HUES64 (cell line): Measurements from ENCODE around the gene SORCS3.
"Not testable (repeated sequence)": the region's sequence is repeated elsewhere in the genome, so short reads cannot be mapped to it uniquely, and the experiment has no call there.

Experiments used
- H3K27ac ChIP-seq: 2 replicates; pipeline ENCODE4 v1.7.0; 2013; ENCODE audit warnings: low read depth, low read length, inconsistent platforms
- H3K27me3 ChIP-seq: 2 replicates; pipeline ENCODE4 v1.6.1; 2013; ENCODE audit warnings: mild to moderate bottlenecking, low read length; ENCODE audit not compliant: insufficient read depth
- H3K36me3 ChIP-seq: 2 replicates; pipeline ENCODE4 v1.6.1; 2013; ENCODE audit warnings: mild to moderate bottlenecking, low read length; ENCODE audit not compliant: insufficient read depth
- H3K4me1 ChIP-seq: 2 replicates; pipeline ENCODE4 v1.6.1; 2013; ENCODE audit warnings: mild to moderate bottlenecking, low read length, moderate library complexity; ENCODE audit not compliant: insufficient read depth
- H3K4me3 ChIP-seq: 2 replicates; pipeline ENCODE4 v1.5.1; 2013; ENCODE audit warnings: mild to moderate bottlenecking, low read length, moderate library complexity
- H3K9ac ChIP-seq: 2 replicates; pipeline ENCODE4 v1.6.1; 2013; ENCODE audit warnings: mild to moderate bottlenecking, low read depth, low read length
- H3K9me3 ChIP-seq: 2 replicates; pipeline ENCODE4 v1.6.1; 2013; ENCODE audit warnings: low read depth, low read length; ENCODE audit not compliant: insufficient read depth
- WGBS: fragments of 150-250, 120-280 bp; methylation state at CpG from one replicate; pipeline ENCODE4 v1.1.7; 2013; ENCODE audit warnings: missing lambda C conversion rate; 5-methylcytosine and 5-hydroxymethylcytosine counted together

SORCS3 gene

DNA sequence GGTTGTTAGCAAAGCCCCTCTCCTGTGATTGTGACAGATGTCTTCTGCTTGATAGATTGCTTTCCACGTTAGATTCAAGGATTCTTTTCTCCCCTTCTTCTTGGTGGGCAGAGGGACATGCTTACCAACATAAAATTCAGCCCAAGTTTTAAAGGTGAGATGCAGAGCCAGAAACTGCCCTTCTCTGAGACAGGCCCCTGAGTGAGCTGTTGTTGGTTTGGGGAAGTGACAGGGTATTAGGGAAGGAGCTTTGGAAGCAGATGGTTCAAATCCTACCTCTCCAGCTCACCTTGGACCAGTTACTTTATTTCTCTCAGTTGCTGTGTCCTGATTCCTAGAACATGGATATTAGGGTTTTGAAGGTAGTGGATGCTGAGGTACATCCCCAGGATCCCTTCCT lies 53.0 kb downstream of the SORCS3 start:
- Histone ChIP-seq H3K9me3 (no peaks in the 10 kb centered on the region), H3K27me3 (no peaks in the 10 kb centered on the region; the same call in 1 of the 2 replicates), H3K4me1 (no peaks in the 10 kb centered on the region), H3K9ac (no peak overlapping the region), H3K4me3 (no peak overlapping the region), H3K27ac (no peak overlapping the region), H3K36me3 (no peaks in the 10 kb centered on the region)
- 70% methylated on average over 1 of the region's 1 CpG for WGBS

- WGBS = 96% methylated on average over 3 of the region's 4 CpGs
- not testable (repeated sequence) for H3K27ac ChIP-seq, H3K9ac ChIP-seq, H3K4me3 ChIP-seq, H3K9me3 ChIP-seq, H3K36me3 ChIP-seq, H3K27me3 ChIP-seq
- peaks cover 15% of the 10 kb centered on the region for H3K4me1 ChIP-seq
Observed at GRCh38 chr10:104703262-104703661, 62.2 kb downstream of the SORCS3 start.

DNA sequence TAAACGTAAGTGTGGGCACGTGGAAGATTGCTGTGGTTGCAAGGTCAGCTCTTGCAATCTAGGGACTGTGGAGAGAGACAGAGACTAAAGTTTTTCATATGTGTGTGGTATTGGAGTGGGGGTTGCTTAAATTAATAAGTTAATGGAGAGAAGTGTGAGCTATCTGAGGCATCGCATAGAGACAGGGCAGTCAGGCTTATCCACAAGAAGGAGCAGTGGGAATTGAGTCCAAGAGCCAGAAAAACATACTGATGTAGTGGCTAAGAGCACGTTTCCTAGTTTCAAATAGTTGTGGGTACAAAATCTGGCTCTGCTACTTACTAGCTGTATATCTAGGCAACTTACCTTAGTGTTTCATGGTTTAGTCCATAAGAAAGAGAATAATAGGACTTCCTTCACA lies 65.8 kb downstream of the SORCS3 start:
- Histone ChIP-seq H3K36me3 (no peaks in the 10 kb centered on the region), H3K9ac (no peak overlapping the region), H3K27me3 (no peaks in the 10 kb centered on the region), H3K9me3 (no peaks in the 10 kb centered on the region), H3K4me3 (no peak overlapping the region), H3K4me1 (peaks cover 18% of the 10 kb centered on the region), H3K27ac (no peak overlapping the region)
- 95% methylated on average over 4 of the region's 4 CpGs for WGBS

DNA sequence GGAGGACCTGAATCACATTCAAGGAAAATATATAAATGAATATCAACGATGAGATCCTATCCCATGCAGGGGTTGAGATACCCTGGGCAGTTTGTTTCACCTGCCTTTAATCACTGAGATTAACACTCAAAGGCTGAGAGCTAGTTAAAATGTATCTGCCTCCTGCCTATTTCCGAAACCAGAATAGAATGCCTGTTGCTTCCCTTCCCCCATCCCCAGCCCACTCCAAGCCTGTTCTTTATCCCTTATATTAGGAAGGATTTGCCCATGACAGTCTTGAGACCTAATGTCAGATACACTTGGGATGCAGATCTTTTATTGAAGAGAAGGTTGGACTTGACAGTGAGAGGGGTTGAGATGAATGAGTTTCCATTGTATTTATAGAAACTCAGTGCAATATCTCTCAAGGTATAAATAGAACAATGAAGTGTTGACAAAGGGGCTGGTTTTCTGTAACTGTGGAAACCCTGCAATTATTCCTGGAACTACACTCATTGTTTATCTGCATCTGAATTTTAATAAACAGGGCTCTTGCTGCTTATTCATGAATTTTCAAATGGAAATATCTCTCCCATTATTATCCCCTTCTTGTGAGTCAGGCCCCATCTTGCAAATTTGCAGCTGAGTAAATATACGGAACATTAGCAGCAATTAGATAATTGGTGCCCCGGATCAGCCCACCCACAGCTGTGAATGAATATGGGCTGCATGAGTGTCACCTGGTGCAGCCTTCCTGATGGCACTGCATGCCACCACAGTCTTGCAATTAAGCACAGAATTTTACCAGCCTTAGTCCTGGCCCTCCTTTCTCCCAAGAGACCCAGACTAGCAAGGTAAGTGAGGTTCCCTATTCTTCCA lies 66.7 kb downstream of the SORCS3 start:
- Histone ChIP-seq H3K27me3 (no peaks in the 10 kb centered on the region), H3K4me3 (no peak overlapping the region), H3K9me3 (no peaks in the 10 kb centered on the region), H3K27ac (no peak overlapping the region), H3K9ac (no peak overlapping the region), H3K4me1 (peaks cover 18% of the 10 kb centered on the region), H3K36me3 (no peaks in the 10 kb centered on the region)
- 78% methylated on average over 4 of the region's 4 CpGs for WGBS

DNA sequence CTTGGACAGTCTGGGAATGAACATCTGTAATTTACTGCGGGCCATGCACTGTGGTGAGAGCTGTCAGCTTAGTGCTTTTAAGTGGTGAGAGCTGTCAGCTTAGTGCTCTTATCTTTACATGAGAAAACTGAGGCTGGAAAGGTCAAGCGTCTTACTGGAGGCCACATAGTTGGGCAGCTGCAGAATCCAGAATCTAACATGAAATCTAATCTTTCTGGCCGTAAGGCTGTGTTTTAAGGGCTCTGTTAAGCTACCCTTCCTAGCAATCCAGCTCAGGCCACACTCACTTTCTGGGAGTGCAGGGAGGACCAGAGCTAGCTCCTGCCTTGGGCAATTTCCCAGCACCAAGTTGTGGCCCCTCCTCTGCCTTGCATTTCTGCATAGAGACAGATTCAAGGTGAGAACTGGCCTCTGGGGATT lies 70.2 kb downstream of the SORCS3 start:
- Histone ChIP-seq H3K9ac (no peak overlapping the region), H3K9me3 (no peaks in the 10 kb centered on the region), H3K4me1 (peaks cover 18% of the 10 kb centered on the region), H3K36me3 (no peaks in the 10 kb centered on the region), H3K27me3 (no peaks in the 10 kb centered on the region), H3K27ac (no peak overlapping the region), H3K4me3 (no peak overlapping the region)
- 86% methylated on average over 3 of the region's 3 CpGs for WGBS

- H3K9ac ChIP-seq, H3K36me3 ChIP-seq, H3K27ac ChIP-seq, H3K4me3 ChIP-seq, H3K27me3 ChIP-seq, H3K9me3 ChIP-seq: not testable (repeated sequence)
- peaks cover 20% of the 10 kb centered on the region for H3K4me1 ChIP-seq
- 88% methylated on average over 2 of the region's 2 CpGs for WGBS
Observed at GRCh38 chr10:104730593-104730992, 89.5 kb downstream of the SORCS3 start.

GRCh38 chr10:104731192-104731591 lies 90.1 kb downstream of the SORCS3 start:
- H3K27me3 ChIP-seq = no peaks in the 10 kb centered on the region

GRCh38 chr10:104732222-104732621 lies 91.1 kb downstream of the SORCS3 start:
- Histone ChIP-seq H3K27ac (no peak overlapping the region), H3K9me3 (no peaks in the 10 kb centered on the region), H3K36me3 (no peaks in the 10 kb centered on the region), H3K4me1 (peaks cover 22% of the 10 kb centered on the region), H3K27me3 (no peaks in the 10 kb centered on the region), H3K9ac (no peak overlapping the region), H3K4me3 (no peak overlapping the region)
- 79% methylated on average over 3 of the region's 3 CpGs for WGBS

More at GRCh38 chr10:104731192-104731591, 90.1 kb downstream of the SORCS3 start:
- no peak overlapping the region for H3K27ac ChIP-seq
- peaks cover 22% of the 10 kb centered on the region for H3K4me1 ChIP-seq
- 88% methylated on average over 3 of the region's 3 CpGs for WGBS
- no peaks in the 10 kb centered on the region for H3K36me3 ChIP-seq
- H3K9ac ChIP-seq = no peak overlapping the region
- H3K4me3 ChIP-seq = no peak overlapping the region
- peaks cover 3% of the 10 kb centered on the region; the same call in 1 of the 2 replicates for H3K9me3 ChIP-seq

DNA sequence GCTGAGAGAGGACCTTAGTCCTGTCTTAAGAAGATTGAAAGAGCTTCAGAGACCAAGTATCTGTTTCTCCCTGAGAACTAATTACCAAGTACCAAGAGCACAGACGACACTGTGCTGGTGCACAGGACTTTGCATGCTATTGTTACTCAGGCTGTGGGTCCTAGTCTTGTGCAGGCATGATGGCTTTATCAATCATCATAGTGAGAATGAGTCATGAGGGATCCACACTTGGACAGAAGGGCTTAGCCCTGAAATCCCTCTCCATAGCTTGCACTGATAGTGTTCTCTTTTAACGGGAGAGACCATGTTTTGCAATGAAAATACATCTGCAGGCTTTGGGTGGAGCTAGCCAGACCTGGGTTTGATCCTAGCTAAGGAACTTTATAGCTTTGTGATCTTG lies 93.3 kb downstream of the SORCS3 start:
- Histone ChIP-seq H3K27ac (no peak overlapping the region), H3K9me3 (no peaks in the 10 kb centered on the region), H3K9ac (no peak overlapping the region), H3K4me1 (peaks cover 22% of the 10 kb centered on the region), H3K27me3 (no peaks in the 10 kb centered on the region), H3K36me3 (no peaks in the 10 kb centered on the region), H3K4me3 (no peak overlapping the region)
- 81% methylated on average over 2 of the region's 2 CpGs for WGBS

DNA sequence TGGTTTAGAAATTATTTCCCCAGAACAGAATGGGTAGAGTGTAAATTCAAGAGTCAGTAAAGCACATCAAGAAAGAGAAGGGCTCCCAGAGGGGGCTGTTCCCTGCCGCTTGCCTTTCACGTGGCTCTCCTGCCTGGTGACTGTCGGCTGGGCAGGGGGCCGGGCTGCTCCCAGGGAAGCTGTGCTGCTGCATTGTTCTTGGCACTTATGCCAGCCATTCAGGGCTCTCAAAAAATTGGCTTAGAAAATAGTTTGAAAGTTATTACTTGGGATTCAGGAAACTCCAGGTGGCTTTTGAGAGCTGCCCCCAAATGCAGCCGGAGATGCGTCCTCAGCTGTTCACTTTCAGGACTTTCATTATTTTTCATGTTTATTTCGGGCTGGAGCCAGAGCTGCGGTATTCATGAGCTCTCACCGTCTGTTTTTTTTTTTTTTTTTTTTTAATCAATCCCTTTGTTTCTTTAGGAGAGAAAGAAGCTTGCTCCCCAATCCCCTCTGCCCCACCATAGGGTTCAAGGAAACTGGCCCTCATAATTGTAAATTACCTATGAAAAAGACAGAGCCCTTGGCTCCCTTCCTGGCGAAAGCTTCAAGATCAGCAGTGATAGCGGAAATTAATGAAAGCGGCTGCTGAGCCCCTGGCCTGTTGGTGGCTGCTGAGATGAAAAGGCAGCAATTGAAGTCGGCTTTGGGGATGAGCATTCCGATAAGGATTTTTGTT lies 94.1 kb downstream of the SORCS3 start:
- Histone ChIP-seq H3K9me3 (no peaks in the 10 kb centered on the region), H3K4me3 (peak overlapping the region; percentile 39; the same call in 1 of the 2 replicates), H3K4me1 (peaks cover 22% of the 10 kb centered on the region), H3K27ac (no peak overlapping the region), H3K36me3 (no peaks in the 10 kb centered on the region), H3K27me3 (no peaks in the 10 kb centered on the region), H3K9ac (no peak overlapping the region)
- 40% methylated on average over 12 of the region's 14 CpGs for WGBS

- Histone ChIP-seq H3K36me3 (no peaks in the 10 kb centered on the region), H3K9me3 (no peaks in the 10 kb centered on the region), H3K27ac (no peak overlapping the region), H3K4me1 (peaks cover 22% of the 10 kb centered on the region), H3K27me3 (no peaks in the 10 kb centered on the region), H3K9ac (no peak overlapping the region), H3K4me3 (no peak overlapping the region)
- 81% methylated on average over 8 of the region's 10 CpGs for WGBS
Observed at GRCh38 chr10:104735757-104736391, 94.8 kb downstream of the SORCS3 start.
